ENCODE data around the gene RGS6.

The RGS6 gene

GRCh38 chr14:71890541-71890940 lies 41.7 kb upstream of the RGS6 start:
- no peak overlapping the region for H2BK120ac ChIP-seq (ENCODE audit: insufficient read depth, low read length, poor library complexity)
- no peak overlapping the region for H3K27ac ChIP-seq (ENCODE audit: low read depth, low read length)
- no peak overlapping the region for H3K4me3 ChIP-seq (ENCODE audit: low read depth, low read length)
- no peak overlapping the region for H2BK5ac ChIP-seq (ENCODE audit: low read depth, low read length, poor library complexity)
- H4K12ac ChIP-seq (ENCODE audit: low read depth, low read length): no peak overlapping the region
- H3K27me3 ChIP-seq (ENCODE audit: insufficient read depth, low read length): no peaks in the 10 kb centered on the region
- H3K36me3 ChIP-seq (ENCODE audit: control insufficient read depth in 1 of 2, insufficient read depth in 2 of 2, low read length in 2 of 2): no peaks in the 10 kb centered on the region
- no peak overlapping the region for H4K91ac ChIP-seq (ENCODE audit: low read depth, low read length)
- no peak overlapping the region for H2BK12ac ChIP-seq (ENCODE audit: low read length)
- no peak overlapping the region for H3K23ac ChIP-seq (ENCODE audit: low read length)
- H2AFZ ChIP-seq (ENCODE audit: insufficient read depth, low read length, poor library complexity): no peak overlapping the region
- H3K14ac ChIP-seq (ENCODE audit: low read length): no peak overlapping the region
- no peak overlapping the region for H3K4ac ChIP-seq (ENCODE audit: low read depth, low read length)
- H3K79me1 ChIP-seq (ENCODE audit: low read length): no peaks in the 10 kb centered on the region
- no peaks in the 10 kb centered on the region for H3K79me2 ChIP-seq (ENCODE audit: control insufficient read depth, insufficient read depth, low read length, poor library complexity)
- no peaks in the 10 kb centered on the region for H3K4me1 ChIP-seq (ENCODE audit: control insufficient read depth in 1 of 2, insufficient read depth in 2 of 2, low read length in 2 of 2)
- DNase-seq: no peak
- no CpG with 5 or more reads among the region's 1 CpG for WGBS (ENCODE audit: extremely low coverage, insufficient coverage, insufficient read length)
- peaks cover 2% of the 10 kb centered on the region for H3K9me3 ChIP-seq (ENCODE audit: insufficient read depth, low read depth, low read length)
- no peak overlapping the region for H3K4me2 ChIP-seq (ENCODE audit: low read length)
- H4K8ac ChIP-seq (ENCODE audit: low read depth, low read length): no peak overlapping the region
- no peak overlapping the region for H2AK5ac ChIP-seq (ENCODE audit: low read length)
- H3K9ac ChIP-seq (ENCODE audit: low read length): no peak overlapping the region
- no peak overlapping the region for H3K18ac ChIP-seq (ENCODE audit: low read length)

GRCh38 chr14:71891185-71891584 lies 41.0 kb upstream of the RGS6 start:
- Histone ChIP-seq H2AK5ac (ENCODE audit: low read length) (no peak overlapping the region), H3K4me3 (ENCODE audit: low read depth, low read length) (peak overlapping the region; percentile 53), H3K14ac (ENCODE audit: low read length) (no peak overlapping the region), H2BK12ac (ENCODE audit: low read length) (no peak overlapping the region), H4K8ac (ENCODE audit: low read depth, low read length) (no peak overlapping the region), H3K9me3 (ENCODE audit: insufficient read depth, low read depth, low read length) (peaks cover 2% of the 10 kb centered on the region), H3K79me1 (ENCODE audit: low read length) (no peaks in the 10 kb centered on the region), H3K27me3 (ENCODE audit: insufficient read depth, low read length) (no peaks in the 10 kb centered on the region), H2BK120ac (ENCODE audit: insufficient read depth, low read length, poor library complexity) (no peak overlapping the region), H3K79me2 (ENCODE audit: control insufficient read depth, insufficient read depth, low read length, poor library complexity) (no peaks in the 10 kb centered on the region), H3K23ac (ENCODE audit: low read length) (no peak overlapping the region), H3K4me1 (ENCODE audit: control insufficient read depth in 1 of 2, insufficient read depth in 2 of 2, low read length in 2 of 2) (no peaks in the 10 kb centered on the region), H4K91ac (ENCODE audit: low read depth, low read length) (no peak overlapping the region), H3K4ac (ENCODE audit: low read depth, low read length) (no peak overlapping the region), H3K27ac (ENCODE audit: low read depth, low read length) (no peak overlapping the region), H3K18ac (ENCODE audit: low read length) (no peak overlapping the region), H2AFZ (ENCODE audit: insufficient read depth, low read length, poor library complexity) (no peak overlapping the region), H4K12ac (ENCODE audit: low read depth, low read length) (no peak overlapping the region), H3K36me3 (ENCODE audit: control insufficient read depth in 1 of 2, insufficient read depth in 2 of 2, low read length in 2 of 2) (no peaks in the 10 kb centered on the region), H3K9ac (ENCODE audit: low read length) (no peak overlapping the region), H3K4me2 (ENCODE audit: low read length) (no peak overlapping the region), H2BK5ac (ENCODE audit: low read depth, low read length, poor library complexity) (no peak overlapping the region)
- WGBS (ENCODE audit: extremely low coverage, insufficient coverage, insufficient read length): no CpG with 5 or more reads among the region's 6 CpGs
- no peak for DNase-seq

GRCh38 chr14:71891970-71892369 lies 40.3 kb upstream of the RGS6 start:
- H3K9ac ChIP-seq (ENCODE audit: low read length): no peak overlapping the region
- H3K79me1 ChIP-seq (ENCODE audit: low read length): no peaks in the 10 kb centered on the region
- H3K4ac ChIP-seq (ENCODE audit: low read depth, low read length): no peak overlapping the region
- H4K8ac ChIP-seq (ENCODE audit: low read depth, low read length): no peak overlapping the region
- H3K36me3 ChIP-seq (ENCODE audit: control insufficient read depth in 1 of 2, insufficient read depth in 2 of 2, low read length in 2 of 2): no peaks in the 10 kb centered on the region
- H2BK12ac ChIP-seq (ENCODE audit: low read length): no peak overlapping the region
- no peaks in the 10 kb centered on the region for H3K4me1 ChIP-seq (ENCODE audit: control insufficient read depth in 1 of 2, insufficient read depth in 2 of 2, low read length in 2 of 2)
- no peak for DNase-seq
- H3K9me3 ChIP-seq (ENCODE audit: insufficient read depth, low read depth, low read length): peaks cover 2% of the 10 kb centered on the region
- H4K12ac ChIP-seq (ENCODE audit: low read depth, low read length): no peak overlapping the region
- H2AK5ac ChIP-seq (ENCODE audit: low read length): no peak overlapping the region
- no peak overlapping the region for H2BK120ac ChIP-seq (ENCODE audit: insufficient read depth, low read length, poor library complexity)
- H4K91ac ChIP-seq (ENCODE audit: low read depth, low read length): no peak overlapping the region
- H3K4me2 ChIP-seq (ENCODE audit: low read length): no peak overlapping the region
- H3K4me3 ChIP-seq (ENCODE audit: low read depth, low read length): no peak overlapping the region
- H3K27me3 ChIP-seq (ENCODE audit: insufficient read depth, low read length): no peaks in the 10 kb centered on the region
- H3K23ac ChIP-seq (ENCODE audit: low read length): no peak overlapping the region
- no CpG with 5 or more reads among the region's 1 CpG for WGBS (ENCODE audit: extremely low coverage, insufficient coverage, insufficient read length)
- H3K18ac ChIP-seq (ENCODE audit: low read length): no peak overlapping the region
- H3K27ac ChIP-seq (ENCODE audit: low read depth, low read length): no peak overlapping the region
- no peak overlapping the region for H3K14ac ChIP-seq (ENCODE audit: low read length)
- H3K79me2 ChIP-seq (ENCODE audit: control insufficient read depth, insufficient read depth, low read length, poor library complexity): no peaks in the 10 kb centered on the region
- no peak overlapping the region for H2BK5ac ChIP-seq (ENCODE audit: low read depth, low read length, poor library complexity)
- H2AFZ ChIP-seq (ENCODE audit: insufficient read depth, low read length, poor library complexity): no peak overlapping the region

GRCh38 chr14:71905031-71905430 lies 27.2 kb upstream of the RGS6 start:
- no peak overlapping the region for H3K4ac ChIP-seq (ENCODE audit: low read depth, low read length)
- WGBS (ENCODE audit: extremely low coverage, insufficient coverage, insufficient read length): no CpG with 5 or more reads among the region's 4 CpGs

More at GRCh38 chr14:71905031-71905430, 27.2 kb upstream of the RGS6 start:
- peaks cover 0 to 2% of the 10 kb centered on the region in 2 experiments for H3K4me1 ChIP-seq (ENCODE audit: control insufficient read depth in 1 of 2, insufficient read depth in 2 of 2, low read length in 2 of 2)
- no peaks in the 10 kb centered on the region for H3K27me3 ChIP-seq (ENCODE audit: insufficient read depth, low read length)
- H2BK5ac ChIP-seq (ENCODE audit: low read depth, low read length, poor library complexity): no peak overlapping the region
- H3K79me2 ChIP-seq (ENCODE audit: control insufficient read depth, insufficient read depth, low read length, poor library complexity): no peaks in the 10 kb centered on the region
- H2AK5ac ChIP-seq (ENCODE audit: low read length): no peak overlapping the region
- H2BK12ac ChIP-seq (ENCODE audit: low read length): no peak overlapping the region
- H3K9ac ChIP-seq (ENCODE audit: low read length): no peak overlapping the region
- no peak overlapping the region for H3K4me2 ChIP-seq (ENCODE audit: low read length)
- H4K12ac ChIP-seq (ENCODE audit: low read depth, low read length): no peak overlapping the region
- no peak overlapping the region for H3K14ac ChIP-seq (ENCODE audit: low read length)
- H3K27ac ChIP-seq (ENCODE audit: low read depth, low read length): no peak overlapping the region
- no peaks in the 10 kb centered on the region for H3K9me3 ChIP-seq (ENCODE audit: insufficient read depth, low read depth, low read length)
- H4K8ac ChIP-seq (ENCODE audit: low read depth, low read length): no peak overlapping the region
- no peak overlapping the region for H3K4me3 ChIP-seq (ENCODE audit: low read depth, low read length)
- H3K36me3 ChIP-seq (ENCODE audit: control insufficient read depth in 1 of 2, insufficient read depth in 2 of 2, low read length in 2 of 2): no peaks in the 10 kb centered on the region
- DNase-seq: no peak
- H2BK120ac ChIP-seq (ENCODE audit: insufficient read depth, low read length, poor library complexity): no peak overlapping the region
- H3K23ac ChIP-seq (ENCODE audit: low read length): no peak overlapping the region
- no peak overlapping the region for H3K18ac ChIP-seq (ENCODE audit: low read length)
- H2AFZ ChIP-seq (ENCODE audit: insufficient read depth, low read length, poor library complexity): no peak overlapping the region
- H4K91ac ChIP-seq (ENCODE audit: low read depth, low read length): no peak overlapping the region
- H3K79me1 ChIP-seq (ENCODE audit: low read length): no peaks in the 10 kb centered on the region
